ENCODE results near the gene SPRYD4.
A peak's percentile ranks its signal among the peaks of the same experiment; 100 is the strongest.
"Not testable (repeated sequence)": the region's sequence is repeated elsewhere in the genome, so short reads cannot be mapped to it uniquely, and the experiment has no call there.

SPRYD4 gene

DNA sequence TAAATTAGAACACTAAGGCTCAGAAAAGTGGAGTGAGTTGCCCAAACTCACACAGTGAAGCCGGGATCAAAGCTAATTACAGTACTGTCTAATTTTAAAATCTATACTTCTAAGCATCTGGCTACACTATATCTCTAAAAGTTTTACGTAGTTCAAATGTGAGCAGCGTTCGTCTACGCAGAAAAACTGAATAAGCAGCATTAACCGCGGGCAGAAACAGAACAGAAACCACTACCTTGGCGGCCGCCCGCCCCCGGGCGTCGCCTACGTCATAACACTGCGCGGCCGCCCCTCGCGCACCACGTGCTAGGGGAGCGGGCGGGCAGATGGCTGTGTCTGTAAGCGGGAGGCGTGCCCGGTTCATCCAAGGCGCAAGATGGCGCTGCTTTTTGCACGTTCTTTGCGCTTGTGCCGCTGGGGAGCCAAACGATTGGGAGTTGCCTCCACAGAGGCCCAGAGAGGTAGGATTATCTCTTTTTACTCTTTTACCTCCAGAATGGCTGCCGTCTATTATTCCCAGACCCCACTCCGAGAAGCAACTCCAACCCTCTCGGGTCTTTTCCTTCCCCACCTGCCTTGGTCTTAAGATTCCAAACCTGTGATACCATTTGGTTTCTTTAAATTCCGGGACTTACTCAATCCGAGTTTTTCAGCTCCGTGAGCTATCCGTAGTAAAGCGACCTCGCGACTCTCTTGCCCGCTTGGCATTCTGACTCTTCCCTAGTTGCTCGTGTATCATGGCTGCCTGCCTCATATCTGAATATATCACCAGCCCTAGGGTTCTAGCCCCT lies at the start of gene SPRYD4:
Gene SPRYD4 (plus strand): TSS at position 363 of the 791 bp plus-strand sequence. CDS start 14 bp downstream, at position 377.
- DNase-seq, result peak; percentile 97

DNA sequence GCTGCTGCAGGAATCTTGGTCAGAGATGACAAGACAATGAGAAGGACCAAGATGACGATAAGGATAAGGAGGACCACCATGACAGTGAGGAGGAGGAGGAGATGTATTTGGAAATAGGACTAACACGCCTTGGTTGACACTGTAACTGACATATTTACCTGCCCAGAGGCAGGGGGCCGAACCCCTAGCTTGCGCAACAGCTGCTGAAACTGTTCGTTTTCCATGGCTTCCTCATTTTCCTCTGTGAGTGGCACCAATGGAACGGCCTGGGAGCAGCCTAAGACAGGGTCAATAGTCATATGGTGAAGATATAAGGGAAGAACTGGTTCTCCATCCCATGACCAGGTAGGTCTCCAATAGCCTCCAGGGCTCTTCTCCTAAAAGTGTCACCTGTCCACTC lies 48.0 kb upstream of the SPRYD4 start:
- DNase-seq, result no peak

DNA sequence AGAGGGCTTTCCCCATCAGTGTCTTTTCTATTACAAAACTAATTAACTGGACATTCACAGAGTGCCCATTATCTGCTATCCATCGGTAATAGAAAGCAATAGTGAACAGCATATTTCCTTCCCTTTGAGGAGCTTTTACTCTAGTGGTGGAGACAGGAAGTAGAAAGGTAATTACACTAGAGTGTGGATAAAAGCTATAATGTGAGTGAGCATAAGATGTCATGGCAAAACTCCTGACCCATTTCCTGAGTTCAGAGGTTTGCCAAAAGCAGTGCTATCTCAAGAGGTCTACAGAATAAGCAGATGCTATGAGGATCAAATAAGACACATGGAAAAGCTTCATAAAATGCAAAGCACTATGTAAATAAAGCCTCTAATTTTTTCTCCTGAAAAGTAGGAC lies 43.2 kb upstream of the SPRYD4 start:
- no peak for DNase-seq

DNA sequence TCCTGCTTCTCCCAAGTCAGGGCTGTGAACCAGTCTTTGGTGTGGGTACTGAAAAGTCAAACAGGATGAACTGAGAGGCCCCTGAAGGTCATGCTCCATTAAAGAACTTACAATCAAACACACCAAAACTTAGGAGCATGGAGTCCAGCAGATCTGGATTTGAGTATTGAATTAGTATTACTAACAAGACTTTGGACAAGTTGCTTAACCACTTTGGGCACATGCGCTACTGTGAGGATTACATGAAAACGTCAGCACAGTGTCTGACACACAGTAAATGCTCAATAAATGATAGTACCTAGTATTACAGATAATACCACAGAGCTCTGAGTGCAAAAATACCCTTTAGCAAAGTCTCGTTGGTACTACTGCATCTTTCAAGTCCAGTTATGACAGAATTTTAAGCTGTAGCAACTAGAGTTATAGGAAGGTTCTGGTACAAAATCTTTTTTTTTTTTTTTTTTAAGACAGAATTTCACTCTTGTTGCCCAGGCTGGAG lies 42.4 kb upstream of the SPRYD4 start:
- no peak for DNase-seq

DNA sequence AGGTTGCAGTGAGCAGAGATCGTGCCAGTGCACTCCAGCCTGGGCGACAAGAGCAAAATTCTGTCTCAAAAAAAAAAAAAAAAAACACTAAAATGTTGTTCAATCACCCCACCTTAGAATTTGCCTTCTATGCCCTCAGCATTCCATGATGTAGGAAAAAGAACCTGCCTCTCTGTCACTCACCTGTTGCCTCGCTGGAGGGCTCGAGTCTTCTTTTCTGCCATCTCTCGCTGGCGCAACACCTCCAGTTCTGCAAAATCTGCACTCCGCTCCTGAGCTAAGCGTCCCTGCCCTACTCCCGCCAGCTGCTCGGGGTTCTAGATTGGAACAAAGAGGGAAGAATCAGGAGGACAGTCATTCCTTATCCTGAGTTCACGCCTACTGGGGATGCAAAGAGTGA lies 37.1 kb upstream of the SPRYD4 start:
- no peak for DNase-seq

DNA sequence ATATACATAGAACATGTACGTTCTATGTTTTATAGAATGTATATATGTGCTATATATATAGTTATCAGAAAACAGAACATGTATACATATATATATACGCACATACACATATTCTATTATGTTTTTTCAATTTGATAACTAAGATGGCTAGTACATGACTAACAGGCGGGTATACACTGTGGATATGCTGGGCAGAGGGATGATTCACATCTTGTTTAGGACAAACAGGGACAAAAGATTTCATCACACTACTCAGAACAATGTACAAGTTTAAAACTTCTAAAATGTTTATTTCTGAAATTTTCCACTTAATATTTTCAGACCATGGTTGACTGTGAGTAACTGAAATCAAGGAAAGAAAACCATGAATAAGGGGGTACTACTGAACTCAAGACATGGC lies 36.5 kb upstream of the SPRYD4 start:
- DNase-seq, result no peak

DNA sequence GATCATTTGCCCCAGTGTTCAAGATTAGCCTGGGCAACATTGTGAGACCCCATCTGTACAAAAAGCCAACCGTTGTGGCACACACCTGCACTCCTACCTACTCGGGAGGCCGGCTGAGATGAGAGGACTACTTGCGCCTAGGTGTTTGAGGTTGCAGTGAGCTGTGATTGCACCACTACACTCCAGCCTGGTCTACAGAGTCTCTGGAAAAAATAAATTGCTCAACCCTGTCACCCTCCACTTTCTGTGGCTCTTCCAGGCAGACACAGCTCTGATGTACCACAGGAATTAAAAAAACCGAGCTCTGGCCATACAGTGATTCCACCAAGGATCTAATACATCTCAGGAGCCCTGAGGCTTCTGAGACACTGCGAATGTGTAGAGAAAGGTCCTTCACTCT lies 33.5 kb upstream of the SPRYD4 start:
- DNase-seq, result no peak

DNA sequence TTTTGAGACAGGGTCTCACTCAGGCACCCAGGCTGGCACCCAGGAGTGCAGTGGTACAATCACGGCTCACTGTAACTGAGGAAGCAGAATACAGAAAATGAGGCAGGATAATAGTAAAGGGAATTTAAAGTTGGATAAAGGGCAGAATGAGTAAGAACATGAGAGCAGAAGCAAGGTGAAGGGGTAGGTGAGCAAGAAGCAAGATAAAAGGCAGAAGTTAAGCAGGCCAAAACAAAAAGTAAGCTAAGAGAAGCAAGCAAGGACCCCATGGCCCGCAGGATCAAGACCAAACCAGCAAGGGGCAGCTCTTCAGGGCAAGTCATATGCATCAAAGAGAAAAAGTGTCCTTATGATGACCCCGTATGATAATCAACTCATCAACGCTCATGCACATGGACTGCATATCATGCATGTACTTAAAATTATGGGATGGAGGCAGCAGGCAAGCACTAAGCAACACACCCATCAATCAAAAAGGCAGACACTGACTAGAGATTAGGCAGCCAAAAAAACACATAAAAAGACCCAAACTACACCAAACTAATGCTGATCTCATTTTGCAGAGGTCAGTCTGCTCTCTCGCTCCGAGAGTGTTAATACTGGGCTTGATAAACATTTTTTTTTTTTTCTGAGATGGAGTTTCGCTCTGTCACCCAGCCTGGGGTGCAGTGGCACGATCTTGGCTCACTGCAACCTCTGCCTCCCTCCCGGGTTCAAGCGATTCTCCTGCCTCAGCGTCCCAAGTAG lies 30.8 kb upstream of the SPRYD4 start:
- no peak for DNase-seq

DNA sequence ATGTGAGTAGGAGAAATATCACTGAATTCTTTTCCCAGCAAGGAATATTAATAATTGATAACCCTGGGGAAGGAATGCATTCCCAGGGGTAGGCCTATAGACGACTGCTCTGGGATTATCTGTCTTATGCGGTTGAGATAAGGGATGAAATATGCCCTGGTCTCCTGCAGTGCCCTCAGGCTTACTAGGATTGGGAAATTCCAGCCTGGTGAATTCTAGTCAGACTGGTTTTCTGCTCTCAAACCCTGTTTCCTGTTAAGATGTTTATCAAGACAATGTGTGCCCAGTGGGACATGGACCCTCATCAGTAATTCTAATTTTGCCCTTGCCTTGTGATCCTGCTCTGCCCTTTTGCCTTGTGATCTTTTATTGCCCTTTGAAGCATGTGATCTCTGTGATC lies 25.2 kb upstream of the SPRYD4 start:
- not testable (repeated sequence) for DNase-seq

DNA sequence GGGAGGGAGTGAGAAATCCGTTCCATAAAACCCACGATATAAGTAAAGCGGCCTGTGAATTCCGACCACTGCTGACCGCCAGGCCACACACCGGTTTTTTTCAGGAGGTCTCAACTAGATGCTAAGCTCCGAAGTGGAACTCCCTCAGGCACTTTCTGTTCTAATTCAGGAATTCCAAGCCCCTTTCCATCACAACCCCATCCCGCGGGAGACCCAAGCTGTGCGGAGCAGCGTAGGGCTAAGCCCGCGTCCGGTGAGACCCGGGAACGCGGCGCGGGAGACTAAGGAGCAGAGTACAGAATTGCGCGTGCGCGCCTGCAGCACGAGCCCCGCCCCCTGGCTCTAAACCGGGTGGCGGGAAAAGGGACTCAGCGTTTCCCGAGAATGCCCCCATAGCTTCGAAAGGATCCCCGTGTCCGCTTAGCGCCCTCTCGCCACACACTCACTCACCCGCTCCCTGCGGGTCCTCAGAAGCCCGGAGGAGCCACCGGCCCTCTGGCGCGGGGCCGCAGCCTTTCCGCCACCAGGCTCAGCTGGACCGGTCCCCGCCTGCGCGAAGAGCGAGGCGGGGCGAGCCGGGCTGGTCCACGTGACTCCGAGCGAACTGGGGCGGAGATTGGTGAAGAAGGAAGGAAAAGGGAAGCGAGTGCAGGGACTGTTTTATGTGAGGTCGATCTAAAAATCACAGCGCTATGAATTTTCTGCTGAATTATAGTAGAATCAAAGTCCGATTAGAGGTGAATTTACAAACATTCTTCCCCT lies 19.3 kb upstream of the SPRYD4 start, which contains the start of gene TIMELESS:
Gene TIMELESS (minus strand): TSS at position 567 of the 762 bp plus-strand sequence. CDS start 15,256 bp downstream, outside the sequence.
- peak; percentile 94 for DNase-seq

DNA sequence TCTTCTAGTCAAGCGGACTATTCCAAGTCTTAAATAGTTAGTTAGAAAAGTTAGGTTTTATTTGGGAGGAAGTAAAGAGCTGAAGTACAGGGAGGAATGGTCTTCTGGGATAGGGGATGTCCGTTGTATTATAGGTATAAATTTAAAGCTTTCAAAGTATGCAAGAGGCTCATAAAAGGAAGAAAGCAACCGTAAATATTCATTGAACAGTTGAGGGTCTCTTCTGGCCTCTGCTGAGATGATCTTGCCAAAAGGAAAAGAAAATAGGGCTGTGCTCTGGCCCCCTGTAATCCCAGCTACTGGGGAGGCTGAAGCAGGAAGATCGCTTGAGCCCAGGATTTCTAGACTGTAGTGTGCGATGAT lies 18.8 kb upstream of the SPRYD4 start:
- peak; percentile 38 for DNase-seq

DNA sequence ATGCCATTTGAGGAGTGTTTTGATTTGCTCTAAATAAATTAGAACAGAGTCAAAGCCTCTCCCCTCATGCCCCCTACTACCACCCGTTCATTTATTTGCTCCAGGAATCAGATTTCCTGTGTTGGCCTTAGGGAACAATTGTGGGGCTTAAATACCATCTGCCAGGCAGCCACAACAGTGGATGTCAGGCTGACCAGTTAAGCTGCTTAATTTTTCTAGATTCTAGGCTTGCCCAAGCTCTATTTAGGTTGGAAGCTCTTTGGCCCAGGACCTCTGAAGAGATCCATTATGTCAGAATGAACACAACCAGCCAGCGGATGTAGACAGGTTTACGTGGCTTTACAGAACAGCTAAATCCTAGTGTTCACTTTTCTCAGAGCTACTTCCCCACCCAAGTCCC lies 18.1 kb upstream of the SPRYD4 start:
- DNase-seq, result peak; percentile 48

DNA sequence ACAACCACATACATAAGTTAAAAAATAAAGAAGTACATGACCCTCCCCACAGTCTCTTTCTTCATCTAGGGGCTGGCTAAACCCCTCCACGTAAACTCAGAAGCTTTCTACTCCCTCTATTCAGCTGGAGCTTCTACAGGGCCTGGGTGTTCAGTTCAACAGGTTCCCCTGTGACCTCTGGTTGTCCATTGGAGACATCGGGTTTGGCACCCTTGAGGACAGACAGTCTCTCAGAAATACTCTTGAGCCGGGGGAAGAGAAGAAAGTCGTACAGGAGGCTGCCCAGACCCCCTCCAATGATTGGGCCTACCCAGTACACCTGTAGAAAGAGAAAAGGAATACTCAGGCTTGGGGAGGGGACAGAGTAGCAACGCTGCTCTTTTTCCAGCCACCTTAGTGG lies 17.2 kb upstream of the SPRYD4 start:
- no peak for DNase-seq

DNA sequence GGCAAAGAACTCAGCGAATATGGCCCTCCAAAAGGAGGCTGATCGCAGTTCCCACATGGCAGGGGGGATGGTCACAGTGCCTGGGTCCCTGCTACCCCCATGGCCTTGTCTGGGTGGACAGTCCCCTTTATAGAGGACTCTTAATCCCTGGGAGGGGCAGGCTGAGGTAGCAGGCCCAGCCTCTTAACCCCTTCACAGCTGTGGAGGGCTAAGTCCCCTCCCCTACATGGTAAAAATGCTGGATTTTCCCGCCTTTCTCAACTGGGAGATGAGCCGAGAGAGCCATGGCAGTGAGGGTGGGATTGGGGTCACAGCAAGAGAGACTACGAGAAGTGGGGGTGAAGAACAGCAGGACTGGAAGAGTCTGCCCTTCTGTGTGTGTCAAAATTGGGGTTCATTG lies 13.8 kb upstream of the SPRYD4 start, which contains the start of gene MIP:
Gene MIP (minus strand): TSS at position 101 of the 400 bp plus-strand sequence. CDS start 44 bp downstream, at position 57.
- no peak for DNase-seq

DNA sequence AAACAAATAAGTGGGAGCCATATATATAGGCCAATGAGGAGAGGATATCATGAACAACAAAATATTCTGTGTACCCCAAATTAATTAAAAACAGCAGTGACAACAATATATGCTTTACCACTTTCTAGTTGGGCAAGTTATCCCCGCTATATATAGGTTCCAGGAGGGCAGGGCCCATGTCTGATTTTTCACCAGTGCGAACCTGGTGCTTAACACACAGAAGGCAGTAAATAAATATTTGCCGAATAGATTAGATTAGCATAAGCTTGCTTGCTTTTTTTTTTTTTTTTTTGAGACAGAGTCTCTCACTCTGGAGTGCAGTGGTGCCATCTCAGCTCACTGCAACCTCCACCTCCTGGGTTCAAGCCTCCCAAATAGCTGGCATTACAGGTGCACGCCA lies 10.6 kb upstream of the SPRYD4 start:
- DNase-seq, result no peak

DNA sequence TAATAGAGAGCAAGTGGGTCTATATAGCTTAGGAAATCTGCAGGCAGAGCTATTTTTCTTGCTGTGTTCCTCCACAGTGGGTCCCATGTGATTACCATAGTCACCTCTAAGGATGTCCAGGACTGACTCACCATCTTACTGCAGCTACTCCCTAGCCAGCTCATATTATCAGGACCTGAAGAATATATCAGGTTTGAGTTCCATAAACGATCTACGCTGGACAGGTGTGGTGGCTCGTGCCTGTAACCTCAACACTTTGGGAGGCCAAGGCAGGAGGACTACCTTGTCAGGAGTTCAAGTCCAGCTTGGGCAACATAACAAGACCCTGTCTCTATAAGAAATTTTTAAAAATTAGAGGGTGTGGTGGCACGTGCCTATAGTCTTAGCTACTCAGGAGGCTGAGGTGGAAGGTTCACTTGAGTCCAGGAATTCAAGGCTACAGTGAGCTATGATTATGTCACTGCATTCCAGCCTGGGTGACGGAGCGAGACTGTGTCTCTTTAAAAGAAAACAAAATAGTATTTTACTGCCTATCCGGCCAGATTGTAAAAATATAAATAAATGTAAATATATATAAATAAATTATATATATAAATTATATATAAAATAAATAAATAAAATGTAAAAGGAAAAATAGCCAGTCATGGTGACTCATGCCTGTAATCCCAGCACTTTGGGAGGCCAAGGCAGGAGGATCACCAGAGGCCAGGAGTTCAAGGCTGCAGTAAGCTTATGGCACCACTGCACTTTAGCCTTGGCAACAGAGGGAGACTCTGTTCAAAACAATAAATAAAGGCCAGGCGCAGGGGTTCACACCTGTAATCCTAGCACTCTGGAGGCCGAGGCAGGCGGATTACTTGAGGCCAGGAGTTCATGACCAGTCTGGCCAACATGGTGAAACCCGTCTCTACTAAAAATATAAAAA lies 6.9 kb upstream of the SPRYD4 start:
- no peak for DNase-seq

DNA sequence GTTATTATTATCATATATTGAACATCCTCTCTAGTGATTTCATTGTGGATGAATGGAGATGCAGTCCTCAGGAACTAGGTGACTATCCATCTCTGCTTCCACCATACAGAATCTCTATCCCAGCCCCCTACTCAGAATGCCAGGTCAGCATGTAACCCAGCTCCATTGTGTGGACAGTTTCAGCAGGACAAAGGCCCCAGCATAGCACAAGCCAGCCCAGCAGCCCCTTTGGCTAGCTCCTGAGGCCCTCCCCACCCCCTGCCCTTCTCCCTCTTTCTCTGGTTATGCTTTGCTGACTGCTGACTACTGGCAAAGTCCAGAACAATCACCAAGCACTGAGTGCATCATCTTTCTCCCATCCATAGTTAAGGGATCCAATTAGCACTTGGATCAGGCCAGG lies 5.8 kb upstream of the SPRYD4 start:
- no peak for DNase-seq

DNA sequence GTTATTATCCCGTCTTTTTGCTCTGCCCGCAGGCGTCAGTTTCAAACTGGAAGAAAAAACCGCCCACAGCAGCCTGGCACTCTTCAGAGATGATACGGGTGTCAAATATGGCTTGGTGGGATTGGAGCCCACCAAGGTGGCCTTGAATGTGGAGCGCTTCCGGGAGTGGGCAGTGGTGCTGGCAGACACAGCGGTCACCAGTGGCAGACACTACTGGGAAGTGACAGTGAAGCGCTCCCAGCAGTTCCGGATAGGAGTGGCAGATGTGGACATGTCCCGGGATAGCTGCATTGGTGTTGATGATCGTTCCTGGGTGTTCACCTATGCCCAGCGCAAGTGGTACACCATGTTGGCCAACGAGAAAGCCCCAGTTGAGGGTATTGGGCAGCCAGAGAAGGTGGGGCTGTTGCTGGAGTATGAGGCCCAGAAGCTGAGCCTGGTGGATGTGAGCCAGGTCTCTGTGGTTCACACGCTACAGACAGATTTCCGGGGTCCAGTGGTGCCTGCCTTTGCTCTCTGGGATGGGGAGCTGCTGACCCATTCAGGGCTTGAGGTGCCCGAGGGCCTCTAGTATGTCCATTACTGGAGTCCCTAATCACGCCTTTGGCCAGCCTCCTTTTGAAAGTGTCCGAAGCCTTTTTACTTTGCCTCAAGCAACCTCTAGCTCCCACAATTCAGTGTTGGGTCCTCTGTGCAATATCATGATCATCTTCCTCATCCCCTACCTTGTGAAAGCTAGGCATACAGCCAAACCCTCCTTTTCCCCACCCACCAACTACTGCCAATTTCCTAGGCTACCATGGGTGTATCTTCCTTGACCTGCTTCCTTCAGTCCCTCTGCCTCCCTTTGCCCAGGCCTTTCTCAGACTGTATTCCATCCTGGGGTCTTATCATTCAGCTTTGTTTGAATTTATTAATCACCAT lies 891 bp downstream of the SPRYD4 start:
- peak; percentile 38 for DNase-seq

DNA sequence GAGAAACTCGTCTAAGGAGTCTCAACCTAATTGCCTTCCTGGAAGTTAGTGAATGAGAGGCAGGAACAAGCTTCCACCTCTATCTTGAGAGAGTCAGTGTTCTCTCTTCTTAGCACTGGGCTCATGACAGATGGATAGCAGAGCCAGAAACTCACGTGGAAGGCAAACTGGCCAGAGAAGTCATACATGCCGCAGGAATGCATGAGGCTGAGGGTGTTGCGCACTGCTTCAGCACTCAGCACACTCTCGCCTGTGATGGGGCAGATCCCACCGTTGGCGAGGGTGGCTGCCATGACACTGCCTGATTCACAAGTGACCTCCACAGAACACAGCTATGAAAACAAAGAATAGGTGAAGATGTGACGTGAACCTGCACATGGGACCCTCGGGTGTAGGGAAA lies 6.0 kb downstream of the SPRYD4 start:
- no peak for DNase-seq

DNA sequence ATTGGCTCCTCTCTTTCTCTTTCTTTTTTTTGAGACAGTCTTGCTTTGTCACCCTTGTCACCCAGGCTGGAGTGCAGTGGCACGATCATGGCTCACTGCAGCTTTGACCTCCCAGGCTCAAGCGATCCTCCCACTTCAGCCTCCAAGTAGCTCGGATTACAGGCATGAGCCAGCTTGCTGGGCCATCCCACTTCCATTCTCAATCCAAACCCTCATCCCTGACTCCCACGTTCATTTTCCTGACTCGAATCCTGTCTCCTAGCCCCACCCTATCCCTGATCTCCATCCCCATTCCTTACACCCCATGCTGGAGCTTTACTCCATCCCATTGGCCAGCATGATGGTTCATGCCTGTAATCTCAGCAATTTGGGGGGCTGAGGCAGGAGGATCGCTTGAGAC lies 7.8 kb downstream of the SPRYD4 start:
- DNase-seq, result no peak

DNA sequence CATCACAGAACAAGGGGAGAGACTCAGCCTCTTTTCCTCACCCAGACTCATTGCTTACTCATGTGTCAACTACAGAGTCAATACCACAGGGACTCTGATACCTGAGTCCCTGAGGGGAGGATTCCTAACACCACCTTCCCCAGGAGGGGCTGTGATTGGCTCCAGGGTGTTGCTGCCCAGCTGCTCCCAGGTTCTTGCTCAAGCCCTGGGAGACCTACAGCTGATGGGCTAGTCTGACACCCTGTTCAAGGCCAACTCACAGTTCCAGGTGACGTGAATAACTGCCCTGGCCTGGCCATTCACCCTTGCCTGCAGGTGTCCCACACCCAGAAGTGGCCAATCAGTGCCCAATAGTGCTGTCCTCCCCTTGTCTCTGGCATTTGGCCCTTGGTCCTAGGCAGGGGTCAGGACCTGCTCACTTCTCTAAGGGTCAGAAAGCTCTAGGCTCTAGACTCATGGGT lies 8.6 kb downstream of the SPRYD4 start:
- no peak for DNase-seq
